Vagina (tissue), 2 donors: ENCODE measurements around the gene OR5H14. TPM values are rescaled to one million over a fixed set of nuclear protein-coding genes. Genes with fewer than 3 reads are reported as not detected.
"Not testable (repeated sequence)": the region's sequence is repeated elsewhere in the genome, so short reads cannot be mapped to it uniquely, and the experiment has no call there.

Source experiments
- DNase-seq, 2 donors: peaks; one replicate each; pipeline ENCODE4 v3.0.0-alpha.2; 2017; ENCODE audit errors: extremely low spot score in 2 of 2
- H3K27ac ChIP-seq: fragments of 200-600 bp; sonication (generic); one replicate; pipeline ENCODE4 v1.5.1; 2019
- H3K27me3 ChIP-seq: fragments of 200-600 bp; sonication (generic); one replicate; pipeline ENCODE4 v1.5.1; 2019
- H3K36me3 ChIP-seq, 2 donors: fragments of 200-600 bp; sonication (generic); one replicate each; pipeline ENCODE4 v1.5.1; 2017 to 2019
- H3K4me1 ChIP-seq: fragments of 200-600 bp; sonication (generic); one replicate; pipeline ENCODE4 v1.5.1; 2019
- H3K4me3 ChIP-seq, 2 donors: fragments of 200-600 bp; sonication (generic); 1 replicate in 1 of 2; 2 replicates in 1 of 2; pipeline ENCODE4 v1.5.1; 2016 to 2019
- H3K9me3 ChIP-seq: fragments of 200-600 bp; sonication (generic); one replicate; pipeline ENCODE4 v1.5.1; 2019
- POLR2A ChIP-seq, 2 donors: fragments of 450-650 bp; IDR thresholded peaks; one replicate each; pipeline ENCODE4 v1.6.1; 2017; ENCODE audit warnings: antibody characterized with exemption in 2 of 2, mild to moderate bottlenecking in 2 of 2, moderate library complexity in 2 of 2
- POLR2AphosphoS5 ChIP-seq, 2 donors: sonication (generic); formaldehyde crosslinking; IDR thresholded peaks; one replicate each; pipeline ENCODE4 v1.9.0; 2017; ENCODE audit warnings: antibody characterized with exemption in 2 of 2, mild to moderate bottlenecking in 2 of 2, low read depth in 1 of 2; ENCODE audit not compliant: insufficient read depth in 1 of 2
- intact Hi-C: fragments of 100-400 bp; cut with DNase I; formaldehyde crosslinking; loops from one replicate; pipeline ENCODE4 v1.15.1; 2023
- total RNA-seq: library from RNA; depleted of rRNA; stranded (reverse); fragments of >200 nt; gene quantifications from one replicate; pipeline ENCODE4 v1.2.3, GENCODE V29; 2016
- TF ChIP-seq, protein P1 (sequence below), 3 experiments: fragments of 450-650 bp in 2 of 3; fragments of 200-600 bp in 1 of 3; sonication (generic) in 1 of 3; IDR thresholded peaks; one replicate each; pipeline ENCODE4 v1.5.1; 2017 to 2019; ENCODE audit warnings: antibody characterized with exemption in 3 of 3, mild to moderate bottlenecking in 2 of 3, moderate library complexity in 2 of 3

The OR5H14 gene
- total RNA-seq, 1 donor from 2014 or later = not detected

- TF ChIP-seq POLR2A (IDR thresholded peaks at IDR 0.05) (no peak), POLR2AphosphoS5 (IDR thresholded peaks at IDR 0.05; ENCODE audit: insufficient read depth in 1 of 2, low read depth in 1 of 2) (no peak)
- TF ChIP-seq, protein P1, sequence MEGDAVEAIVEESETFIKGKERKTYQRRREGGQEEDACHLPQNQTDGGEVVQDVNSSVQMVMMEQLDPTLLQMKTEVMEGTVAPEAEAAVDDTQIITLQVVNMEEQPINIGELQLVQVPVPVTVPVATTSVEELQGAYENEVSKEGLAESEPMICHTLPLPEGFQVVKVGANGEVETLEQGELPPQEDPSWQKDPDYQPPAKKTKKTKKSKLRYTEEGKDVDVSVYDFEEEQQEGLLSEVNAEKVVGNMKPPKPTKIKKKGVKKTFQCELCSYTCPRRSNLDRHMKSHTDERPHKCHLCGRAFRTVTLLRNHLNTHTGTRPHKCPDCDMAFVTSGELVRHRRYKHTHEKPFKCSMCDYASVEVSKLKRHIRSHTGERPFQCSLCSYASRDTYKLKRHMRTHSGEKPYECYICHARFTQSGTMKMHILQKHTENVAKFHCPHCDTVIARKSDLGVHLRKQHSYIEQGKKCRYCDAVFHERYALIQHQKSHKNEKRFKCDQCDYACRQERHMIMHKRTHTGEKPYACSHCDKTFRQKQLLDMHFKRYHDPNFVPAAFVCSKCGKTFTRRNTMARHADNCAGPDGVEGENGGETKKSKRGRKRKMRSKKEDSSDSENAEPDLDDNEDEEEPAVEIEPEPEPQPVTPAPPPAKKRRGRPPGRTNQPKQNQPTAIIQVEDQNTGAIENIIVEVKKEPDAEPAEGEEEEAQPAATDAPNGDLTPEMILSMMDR (IDR thresholded peaks at IDR 0.05) = no peak
- Histone ChIP-seq H3K36me3 (no peaks in the 10 kb centered on the region), H3K27ac (no peak overlapping the region), H3K27me3 (no peaks in the 10 kb centered on the region), H3K9me3 (no peaks in the 10 kb centered on the region), H3K4me1 (no peaks in the 10 kb centered on the region), H3K4me3 (no peak overlapping the region)
- intact Hi-C loops = no loop called here
- no peak for DNase-seq
Measured at GRCh38 chr3:98172621-98173020, 25.3 kb downstream of the OR5H14 start.

- no peaks in the 10 kb centered on the region for H3K27me3 ChIP-seq
- no peak for DNase-seq
- no peak for TF ChIP-seq POLR2AphosphoS5 (IDR thresholded peaks at IDR 0.05; ENCODE audit: insufficient read depth in 1 of 2, low read depth in 1 of 2)
- TF ChIP-seq, protein P1 (IDR thresholded peaks at IDR 0.05) = no peak
- no peak for TF ChIP-seq POLR2A (IDR thresholded peaks at IDR 0.05)
- no peak overlapping the region for H3K27ac ChIP-seq
- intact Hi-C loops = no loop called here
- H3K36me3 ChIP-seq = no peaks in the 10 kb centered on the region
- no peaks in the 10 kb centered on the region for H3K4me1 ChIP-seq
- no peak overlapping the region for H3K4me3 ChIP-seq
- H3K9me3 ChIP-seq = no peaks in the 10 kb centered on the region
Measured at GRCh38 chr3:98180319-98180890, 33.1 kb downstream of the OR5H14 start.

- Histone ChIP-seq H3K4me3 (no peak overlapping the region), H3K9me3 (no peaks in the 10 kb centered on the region), H3K27me3 (no peaks in the 10 kb centered on the region), H3K36me3 (no peaks in the 10 kb centered on the region), H3K4me1 (no peaks in the 10 kb centered on the region), H3K27ac (no peak overlapping the region)
- intact Hi-C loops = no loop called here
- TF ChIP-seq, protein P1 (IDR thresholded peaks at IDR 0.05) = no peak
- TF ChIP-seq POLR2AphosphoS5 (IDR thresholded peaks at IDR 0.05; ENCODE audit: insufficient read depth in 1 of 2, low read depth in 1 of 2) (no peak), POLR2A (IDR thresholded peaks at IDR 0.05) (no peak)
- DNase-seq = no peak
Measured at GRCh38 chr3:98182196-98182595, 34.9 kb downstream of the OR5H14 start.

DNA sequence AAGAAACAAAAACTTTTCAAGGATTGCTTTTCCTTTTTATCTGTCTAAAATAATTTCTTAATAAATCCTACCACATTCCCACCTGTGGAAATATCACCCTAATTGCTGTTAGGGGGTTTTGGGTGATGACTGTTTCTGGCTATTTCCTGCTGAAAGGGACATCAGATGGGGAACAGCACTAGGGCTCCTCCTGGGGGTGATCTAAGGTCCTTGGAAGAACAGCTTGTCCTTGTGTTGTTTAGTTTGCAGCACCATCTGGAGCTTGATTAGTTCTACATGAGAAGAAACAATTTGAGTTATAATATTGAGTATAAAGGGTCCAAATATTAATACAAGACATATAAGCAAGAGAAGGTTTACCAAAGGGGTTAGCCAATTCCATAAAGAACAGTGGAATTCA lies 37.9 kb downstream of the OR5H14 start:
- Histone ChIP-seq H3K36me3 (no peaks in the 10 kb centered on the region), H3K4me1 (no peaks in the 10 kb centered on the region), H3K4me3 (no peak overlapping the region), H3K27ac (no peak overlapping the region), H3K9me3 (no peaks in the 10 kb centered on the region), H3K27me3 (no peaks in the 10 kb centered on the region)
- TF ChIP-seq POLR2AphosphoS5 (IDR thresholded peaks at IDR 0.05; ENCODE audit: insufficient read depth in 1 of 2, low read depth in 1 of 2) = no peak
- TF ChIP-seq, protein P1 (IDR thresholded peaks at IDR 0.05) = no peak
- TF ChIP-seq POLR2A (IDR thresholded peaks at IDR 0.05) = no peak
- DNase-seq = no peak
- intact Hi-C loops = no loop called here

- no peaks in the 10 kb centered on the region for H3K4me1 ChIP-seq
- intact Hi-C loops = no loop called here
- H3K27me3 ChIP-seq = no peaks in the 10 kb centered on the region
- no peak overlapping the region for H3K27ac ChIP-seq
- DNase-seq = no peak
- TF ChIP-seq POLR2AphosphoS5 (IDR thresholded peaks at IDR 0.05; ENCODE audit: insufficient read depth in 1 of 2, low read depth in 1 of 2) (no peak), POLR2A (IDR thresholded peaks at IDR 0.05) (no peak)
- TF ChIP-seq, protein P1 (IDR thresholded peaks at IDR 0.05) = no peak
- H3K36me3 ChIP-seq = no peaks in the 10 kb centered on the region
- H3K4me3 ChIP-seq = no peak overlapping the region
- no peaks in the 10 kb centered on the region for H3K9me3 ChIP-seq
Measured at GRCh38 chr3:98188545-98188944, 41.3 kb downstream of the OR5H14 start.

GRCh38 chr3:98190911-98191310 lies 43.6 kb downstream of the OR5H14 start:
- intact Hi-C loops, H3K36me3 ChIP-seq, H3K9me3 ChIP-seq, H3K4me3 ChIP-seq, H3K4me1 ChIP-seq, H3K27ac ChIP-seq, H3K27me3 ChIP-seq, DNase-seq: not testable (repeated sequence)

DNA sequence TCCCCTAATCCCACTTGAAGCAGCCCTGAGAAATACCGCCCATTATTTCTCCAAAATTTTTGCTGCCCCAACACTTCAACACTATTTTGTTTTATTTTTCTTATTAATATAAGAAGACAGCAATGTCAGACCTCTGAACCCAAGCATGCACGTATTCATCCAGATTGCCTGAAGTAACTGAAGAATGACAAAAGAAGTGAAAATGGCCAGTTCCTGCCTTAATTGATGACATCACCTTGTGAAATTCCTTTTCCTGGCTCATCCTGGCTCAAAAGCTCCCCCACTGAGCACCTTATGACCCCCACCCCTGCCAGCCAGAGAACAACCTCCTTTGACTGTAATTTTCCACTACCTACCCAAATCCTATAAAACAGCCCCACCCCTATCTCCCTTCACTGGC lies 49.0 kb downstream of the OR5H14 start:
- H3K9me3 ChIP-seq, intact Hi-C loops: not testable (repeated sequence)

More for the DNA sequence above, 49.0 kb downstream of the OR5H14 start:
- not testable (repeated sequence) for DNase-seq, H3K4me1 ChIP-seq, H3K27ac ChIP-seq, H3K27me3 ChIP-seq, H3K36me3 ChIP-seq, H3K4me3 ChIP-seq
